MM.1S (cell line): ENCODE data around the gene ARSG.
"Not testable (repeated sequence)": the region's sequence is repeated elsewhere in the genome, so short reads cannot be mapped to it uniquely, and the experiment has no call there.

ENCODE experiments used
- DNase-seq: peaks from one replicate; pipeline ENCODE4 v3.0.0-alpha.2; 2015
- H2AFZ ChIP-seq: fragments of 300-600 bp; sonication (generic); 2 replicates; pipeline ENCODE4 v1.6.0; 2016; ENCODE audit warnings: antibody characterized with exemption, low read length
- H3F3A ChIP-seq: fragments of 300-600 bp; sonication (generic); 2 replicates; pipeline ENCODE4 v1.6.1; 2016; ENCODE audit warnings: mild to moderate bottlenecking, antibody characterized with exemption, low read length, moderate library complexity, mixed read lengths; ENCODE audit not compliant: insufficient read depth
- H3K27ac ChIP-seq: fragments of 300-600 bp; sonication (generic); 2 replicates; pipeline ENCODE4 v1.5.1; 2016; ENCODE audit warnings: mild to moderate bottlenecking, low read length
- H3K27me3 ChIP-seq: fragments of 300-600 bp; sonication (generic); replicated peaks from 2 replicates; pipeline ENCODE4 v1.6.0; 2016; ENCODE audit warnings: low read length; ENCODE audit not compliant: insufficient read depth
- H3K36me3 ChIP-seq: fragments of 300-600 bp; sonication (generic); replicated peaks from 2 replicates; pipeline ENCODE4 v1.6.1; 2016; ENCODE audit warnings: mild to moderate bottlenecking, low read length, mixed read lengths; ENCODE audit not compliant: insufficient read depth
- H3K4me1 ChIP-seq: fragments of 300-600 bp; sonication (generic); 2 replicates; pipeline ENCODE4 v1.6.1; 2016; ENCODE audit warnings: low read length, mixed read lengths
- H3K4me2 ChIP-seq: fragments of 300-600 bp; sonication (generic); 2 replicates; pipeline ENCODE4 v1.6.0; 2016; ENCODE audit warnings: low read depth, low read length
- H3K4me3 ChIP-seq: fragments of 300-600 bp; sonication (generic); 2 replicates; pipeline ENCODE4 v1.5.1; 2016; ENCODE audit warnings: low read length, mixed read lengths
- H3K79me2 ChIP-seq: fragments of 300-600 bp; sonication (generic); 2 replicates; pipeline ENCODE4 v1.6.1; 2016; ENCODE audit warnings: mixed run types, low read length, mixed read lengths
- H3K9ac ChIP-seq: fragments of 300-600 bp; sonication (generic); 2 replicates; pipeline ENCODE4 v1.6.1; 2016; ENCODE audit warnings: low read length, mixed read lengths
- H3K9me2 ChIP-seq: fragments of 300-600 bp; sonication (generic); replicated peaks from 2 replicates; pipeline ENCODE4 v1.6.1; 2016; ENCODE audit warnings: mild to moderate bottlenecking, low read length, mixed read lengths; ENCODE audit not compliant: insufficient read depth
- H3K9me3 ChIP-seq: fragments of 300-600 bp; sonication (generic); replicated peaks from 2 replicates; pipeline ENCODE4 v1.6.1; 2016; ENCODE audit warnings: mild to moderate bottlenecking, low read length, mixed read lengths; ENCODE audit not compliant: insufficient read depth
- H4K20me1 ChIP-seq: fragments of 300-600 bp; sonication (generic); 2 replicates; pipeline ENCODE4 v1.6.1; 2016; ENCODE audit warnings: mild to moderate bottlenecking, low read length, moderate library complexity, mixed read lengths; ENCODE audit not compliant: insufficient read depth
- CTCF ChIP-seq: fragments of 300-600 bp; sonication (generic); IDR thresholded peaks from 2 replicates; pipeline ENCODE4 v1.5.1; 2016; ENCODE audit warnings: antibody characterized with exemption, low read length, mixed read lengths
- EZH2 ChIP-seq: fragments of 300-600 bp; sonication (generic); optimal IDR thresholded peaks from 2 replicates; pipeline ENCODE3; 2017; ENCODE audit warnings: low read depth, mild to moderate bottlenecking, antibody characterized with exemption, low read length, mixed read lengths
- EZH2phosphoT487 ChIP-seq: fragments of 300-600 bp; sonication (generic); IDR thresholded peaks from 2 replicates; pipeline ENCODE4 v1.6.1; 2018; ENCODE audit warnings: antibody characterized with exemption, low read length

ARSG gene

GRCh38 chr17:68368387-68368786 lies 77.1 kb downstream of the ARSG start:
- Histone ChIP-seq H3K9me2 (no peaks in the 10 kb centered on the region), H3K4me3 (no peak overlapping the region), H4K20me1 (no peaks in the 10 kb centered on the region), H3K27ac (no peak overlapping the region), H3K27me3 (no peaks in the 10 kb centered on the region), H3K79me2 (no peaks in the 10 kb centered on the region), H3K9me3 (no peaks in the 10 kb centered on the region), H3F3A (no peaks in the 10 kb centered on the region), H3K9ac (no peak overlapping the region), H3K4me2 (no peak overlapping the region), H2AFZ (no peak overlapping the region), H3K4me1 (no peaks in the 10 kb centered on the region), H3K36me3 (no peaks in the 10 kb centered on the region)
- TF ChIP-seq EZH2 (no peak), CTCF (no peak), EZH2phosphoT487 (no peak)
- no peak for DNase-seq

GRCh38 chr17:68375566-68375965 lies 84.3 kb downstream of the ARSG start:
- no peak for TF ChIP-seq EZH2
- TF ChIP-seq CTCF, result no peak
- TF ChIP-seq EZH2phosphoT487, result no peak
- no peak for DNase-seq
- Histone ChIP-seq H2AFZ (no peak overlapping the region), H3K9ac (no peak overlapping the region), H3K36me3 (no peaks in the 10 kb centered on the region), H3K4me3 (no peak overlapping the region), H4K20me1 (no peaks in the 10 kb centered on the region), H3K9me3 (no peaks in the 10 kb centered on the region), H3K4me1 (no peaks in the 10 kb centered on the region), H3F3A (no peaks in the 10 kb centered on the region), H3K27ac (no peak overlapping the region), H3K27me3 (no peaks in the 10 kb centered on the region), H3K9me2 (no peaks in the 10 kb centered on the region), H3K4me2 (no peak overlapping the region), H3K79me2 (no peaks in the 10 kb centered on the region)

GRCh38 chr17:68376178-68376577 lies 84.9 kb downstream of the ARSG start:
- not testable (repeated sequence) for H3F3A ChIP-seq, H3K9me3 ChIP-seq, H3K9ac ChIP-seq, H3K27me3 ChIP-seq, H4K20me1 ChIP-seq, H3K27ac ChIP-seq, H3K4me3 ChIP-seq, H3K9me2 ChIP-seq, H2AFZ ChIP-seq, H3K4me2 ChIP-seq, H3K79me2 ChIP-seq, DNase-seq, H3K36me3 ChIP-seq, H3K4me1 ChIP-seq

- H2AFZ ChIP-seq, result no peak overlapping the region
- no peak overlapping the region for H3K4me3 ChIP-seq
- H3K9me3 ChIP-seq, result no peaks in the 10 kb centered on the region
- H3K9ac ChIP-seq, result no peak overlapping the region
- no peaks in the 10 kb centered on the region for H3K4me1 ChIP-seq
- H3K4me2 ChIP-seq, result no peak overlapping the region
- no peaks in the 10 kb centered on the region for H3K9me2 ChIP-seq
- H3K79me2 ChIP-seq, result no peaks in the 10 kb centered on the region
- H3K36me3 ChIP-seq, result no peaks in the 10 kb centered on the region
- H3F3A ChIP-seq, result no peaks in the 10 kb centered on the region
- no peak for DNase-seq
- H3K27ac ChIP-seq, result no peak overlapping the region
- no peak for TF ChIP-seq CTCF
- TF ChIP-seq EZH2phosphoT487, result no peak
- TF ChIP-seq EZH2, result no peak
- no peaks in the 10 kb centered on the region for H4K20me1 ChIP-seq
- no peaks in the 10 kb centered on the region for H3K27me3 ChIP-seq
Measured at GRCh38 chr17:68377771-68378267, 86.5 kb downstream of the ARSG start.
